HFFc6 (cell line): ENCODE results near the gene SPATA6. TPM values are rescaled to one million over a fixed set of nuclear protein-coding genes. Genes with fewer than 3 reads are reported as not detected.
A peak's percentile ranks its signal among the peaks of the same experiment; 100 is the strongest.

ENCODE experiments used
- DNase-seq: peaks from one replicate; pipeline ENCODE4 v3.0.0-alpha.2; 2018
- H3K27ac Mint-ChIP-seq: 2 replicates; pipeline ENCODE4 v1.8.0; 2020; ENCODE audit warnings: mild to moderate bottlenecking, mixed read lengths
- H3K27me3 Mint-ChIP-seq: 2 replicates; pipeline ENCODE4 v1.8.0; 2021; ENCODE audit warnings: mild to moderate bottlenecking, moderate library complexity, mixed read lengths; ENCODE audit not compliant: insufficient read depth
- H3K36me3 Mint-ChIP-seq: 2 replicates; pipeline ENCODE4 v1.8.0; 2021; ENCODE audit warnings: low read depth, mixed read lengths
- H3K4me1 Mint-ChIP-seq: 2 replicates; pipeline ENCODE4 v1.8.0; 2020; ENCODE audit warnings: low read depth, mixed read lengths
- H3K4me3 Mint-ChIP-seq: 2 replicates; pipeline ENCODE4 v1.8.0; 2020; ENCODE audit warnings: mild to moderate bottlenecking, moderate library complexity, mixed read lengths
- H3K9me3 Mint-ChIP-seq: 2 replicates; pipeline ENCODE4 v1.8.0; 2020; ENCODE audit warnings: mild to moderate bottlenecking, mixed read lengths
- CTCF ChIP-seq: fragments of 200-600 bp; sonication (generic); IDR thresholded peaks from 2 replicates; pipeline ENCODE4 v1.5.0; 2021; ENCODE audit warnings: antibody characterized with exemption, mild to moderate bottlenecking
- total RNA-seq, 6 experiments: library from RNA; stranded (reverse); fragmentation: NEBNext Ultra II Directional; extraction: Animal tissue kit (Norgen Biotek cat#: 25700); gene quantifications; 2 replicates in 1 of 6; 3 replicates in 5 of 6; pipeline ENCODE4 v1.2.3, GENCODE V29; 2021

Gene SPATA6
- total RNA-seq, 6 experiments from 2014 or later: 0.31 to 4.0 (median 3.0) TPM

- peaks cover 24% of the 10 kb centered on the region; the same call in 1 of the 2 replicates for H3K4me1 Mint-ChIP-seq
- peak; percentile 35 for DNase-seq
- no peaks in the 10 kb centered on the region; the same call in 1 of the 2 replicates for H3K9me3 Mint-ChIP-seq
- no peak overlapping the region for H3K27ac Mint-ChIP-seq
- H3K27me3 Mint-ChIP-seq: no peaks in the 10 kb centered on the region; the same call in 1 of the 2 replicates
- TF ChIP-seq CTCF: peak; percentile 90
- H3K36me3 Mint-ChIP-seq: no peaks in the 10 kb centered on the region
- H3K4me3 Mint-ChIP-seq: no peak overlapping the region
Measured at GRCh38 chr1:48498096-48498791, 26.2 kb upstream of the SPATA6 start.

GRCh38 chr1:48495911-48496310 lies 23.9 kb upstream of the SPATA6 start:
- no peak for DNase-seq
- no peaks in the 10 kb centered on the region for H3K36me3 Mint-ChIP-seq
- no peak overlapping the region for H3K27ac Mint-ChIP-seq
- peaks cover 6% of the 10 kb centered on the region; the same call in 1 of the 2 replicates for H3K9me3 Mint-ChIP-seq
- no peak for TF ChIP-seq CTCF
- no peak overlapping the region for H3K4me3 Mint-ChIP-seq
- no peaks in the 10 kb centered on the region; the same call in 1 of the 2 replicates for H3K27me3 Mint-ChIP-seq
- peaks cover 24% of the 10 kb centered on the region; the same call in 1 of the 2 replicates for H3K4me1 Mint-ChIP-seq

- peak; percentile 2 for DNase-seq
- peaks cover 24% of the 10 kb centered on the region; the same call in 1 of the 2 replicates for H3K4me1 Mint-ChIP-seq
- H3K9me3 Mint-ChIP-seq: peaks cover 11% of the 10 kb centered on the region; the same call in 1 of the 2 replicates
- H3K36me3 Mint-ChIP-seq: no peaks in the 10 kb centered on the region
- H3K27me3 Mint-ChIP-seq: no peaks in the 10 kb centered on the region; the same call in 1 of the 2 replicates
- H3K4me3 Mint-ChIP-seq: no peak overlapping the region
- no peak overlapping the region for H3K27ac Mint-ChIP-seq
- TF ChIP-seq CTCF: no peak
Measured at GRCh38 chr1:48495166-48495565, 23.2 kb upstream of the SPATA6 start.

DNA sequence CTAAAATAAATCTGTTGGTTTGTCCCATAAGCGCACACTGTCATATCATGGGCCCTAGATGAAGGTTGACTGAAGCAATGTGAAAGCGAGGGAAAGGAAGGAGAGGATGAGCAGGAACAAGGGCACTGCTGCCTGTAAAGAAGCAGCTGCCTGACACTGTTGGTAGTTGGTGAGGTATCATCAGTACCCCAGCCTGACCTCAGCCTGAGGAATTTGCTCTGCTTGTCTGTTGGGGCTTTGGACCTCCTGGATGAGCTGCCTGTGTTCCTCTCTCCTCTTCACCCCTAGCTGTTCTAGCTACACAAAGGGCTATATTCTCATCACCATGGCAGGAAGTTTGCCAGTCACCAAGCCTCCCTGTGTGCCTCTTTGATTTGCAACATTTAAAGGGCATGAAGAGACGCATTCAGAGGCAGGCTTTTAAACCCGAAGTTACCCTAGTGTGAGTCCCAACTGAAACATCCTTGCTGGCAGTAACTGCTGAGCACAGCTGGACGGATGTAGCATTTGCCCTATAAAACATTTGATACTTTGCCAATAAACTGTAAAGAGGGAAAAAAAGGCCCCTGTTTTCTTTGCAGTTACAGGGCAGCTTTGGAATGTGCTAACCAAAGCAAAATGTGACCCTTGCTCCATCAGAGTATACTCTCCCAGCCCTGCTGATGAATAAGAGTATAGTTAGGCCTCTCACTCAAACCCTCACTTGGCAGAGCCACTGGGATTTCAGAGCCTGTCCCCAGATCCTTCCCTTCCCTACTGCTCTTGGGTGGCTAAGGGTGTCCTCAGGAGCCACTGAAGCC lies 22.2 kb upstream of the SPATA6 start:
- Mint-ChIP-seq H3K9me3 (peaks cover 11% of the 10 kb centered on the region; the same call in 1 of the 2 replicates), H3K4me1 (peaks cover 24% of the 10 kb centered on the region; the same call in 1 of the 2 replicates), H3K36me3 (no peaks in the 10 kb centered on the region), H3K4me3 (no peak overlapping the region), H3K27me3 (no peaks in the 10 kb centered on the region; the same call in 1 of the 2 replicates), H3K27ac (peak overlapping the region; percentile 45)
- TF ChIP-seq CTCF: no peak
- DNase-seq: peak; percentile 46

DNA sequence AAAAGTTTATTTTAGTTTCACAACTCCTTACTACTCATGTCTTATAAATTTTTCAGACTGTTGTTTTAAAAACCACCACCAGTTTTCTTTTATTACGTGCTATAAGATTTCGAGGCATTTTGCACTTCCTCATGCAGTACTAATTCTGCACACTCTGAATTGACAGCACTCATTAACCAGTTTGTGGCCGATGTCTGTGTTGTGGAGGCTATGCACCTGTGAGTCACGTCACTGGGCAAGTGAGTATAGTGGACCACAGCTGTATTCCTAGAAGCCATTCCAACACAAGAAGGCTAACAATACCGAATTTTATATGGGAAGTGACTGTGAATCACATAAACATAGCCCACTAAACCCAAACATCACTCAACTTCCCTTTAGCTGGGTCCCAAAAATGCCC lies 21.0 kb upstream of the SPATA6 start:
- peaks cover 11% of the 10 kb centered on the region; the same call in 1 of the 2 replicates for H3K9me3 Mint-ChIP-seq
- H3K27ac Mint-ChIP-seq: no peak overlapping the region
- H3K27me3 Mint-ChIP-seq: no peaks in the 10 kb centered on the region
- no peaks in the 10 kb centered on the region for H3K36me3 Mint-ChIP-seq
- H3K4me3 Mint-ChIP-seq: no peak overlapping the region
- peaks cover 24% of the 10 kb centered on the region; the same call in 1 of the 2 replicates for H3K4me1 Mint-ChIP-seq
- DNase-seq: no peak
- no peak for TF ChIP-seq CTCF
